ENCODE results near the gene ABHD6. TPM values are rescaled to one million over a fixed set of nuclear protein-coding genes. Genes with fewer than 3 reads are reported as not detected.

The ABHD6 gene
- polyA plus RNA-seq, 1 donor from 2014 or later = 38.9 TPM

- no peak overlapping the region for H3K27ac ChIP-seq (ENCODE audit: low read length)
Measured at GRCh38 chr3:58246148-58247047, 8.8 kb downstream of the ABHD6 start.

More at GRCh38 chr3:58246148-58247047, 8.8 kb downstream of the ABHD6 start:
- TF ChIP-seq POLR2AphosphoS5 (IDR thresholded peaks at IDR 0.05) (no peak), MXI1 (conservative IDR thresholded peaks at IDR 0.05; ENCODE audit: poor library complexity, severe bottlenecking) (no peak), CTCF (IDR thresholded peaks at IDR 0.05; ENCODE audit: poor library complexity, severe bottlenecking) (no peak), RAD21 (conservative IDR thresholded peaks at IDR 0.05) (no peak), SMC3 (conservative IDR thresholded peaks at IDR 0.05; ENCODE audit: poor library complexity) (no peak), TAF1 (IDR thresholded peaks at IDR 0.05; ENCODE audit: low read depth) (no peak), EP300 (conservative IDR thresholded peaks at IDR 0.05; ENCODE audit: poor library complexity, severe bottlenecking) (no peak), REST (IDR thresholded peaks at IDR 0.05; ENCODE audit: borderline replicate concordance) (no peak), EZH2 (IDR thresholded peaks at IDR 0.05; ENCODE audit: borderline replicate concordance, insufficient read depth, low read length, poor library complexity, severe bottlenecking) (no peak)
- no peaks in the 10 kb centered on the region for H3K36me3 ChIP-seq (ENCODE audit: insufficient read depth, low read length)
- no peaks in the 10 kb centered on the region for H3K79me2 ChIP-seq (replicated peaks; ENCODE audit: insufficient read depth, low read length)
- H3F3A ChIP-seq (ENCODE audit: insufficient read depth, low read length, poor library complexity, severe bottlenecking) = no peaks in the 10 kb centered on the region
- H4K20me1 ChIP-seq (ENCODE audit: insufficient read depth) = no peaks in the 10 kb centered on the region
- no peak overlapping the region for H3K9ac ChIP-seq (ENCODE audit: low read length)
- H3K4me3 ChIP-seq (ENCODE audit: low read length) = no peak overlapping the region
- no peak overlapping the region for H3K4me2 ChIP-seq (ENCODE audit: low read length)
- no peaks in the 10 kb centered on the region for H3K27me3 ChIP-seq (ENCODE audit: insufficient read depth, low read depth, low read length)
- H3K9me3 ChIP-seq (ENCODE audit: low read length) = no peaks in the 10 kb centered on the region
- H2AFZ ChIP-seq (ENCODE audit: low read depth, low read length) = no peak overlapping the region
- H3K9me2 ChIP-seq (ENCODE audit: insufficient read depth, low read length) = no peaks in the 10 kb centered on the region

Measured in neural cell (in vitro differentiated cells).